K562 (cell line): ENCODE data around the gene PRRX1. TPM values are rescaled to one million over a fixed set of nuclear protein-coding genes. Genes with fewer than 3 reads are reported as not detected.

Experiments used
- ATAC-seq: fragments of 200-7000 bp; cut with Tn5 transposase; 3 replicates; pipeline ENCODE4 v1.9.1; 2020; ENCODE audit warnings: moderate library complexity
- BruUV-seq: library from RNA; stranded (reverse); fragments of 400-500 nt; replicated peaks from 2 replicates; lab custom pipeline; 2021; lab: Mats Ljungman, UMichigan
- CTCF ChIA-PET: fragments of 300-600 bp; formaldehyde crosslinking; extraction: SDS; loops from one replicate; lab custom pipeline; 2021; ENCODE audit warnings: low intra/inter-chr PET ratio; lab: Yijun Ruan, JAX
- POLR2A ChIA-PET: fragments of 300-600, 350-650 bp; sonication (Branson Sonifier 250); formaldehyde crosslinking; extraction: SDS; loops from one replicate; lab custom pipeline; 2021; ENCODE audit warnings: antibody characterized with exemption, inconsistent platforms; lab: Yijun Ruan, JAX
- DNase-seq, 4 experiments: peaks; one replicate each; pipeline versions ENCODE4 v3.0.0 to v3.0.0-alpha.2; 2011 to 2018; ENCODE audit warnings: low spot score in 3 of 4, mixed read lengths in 3 of 4; ENCODE audit errors: extremely low read depth in 1 of 4
- FAIRE-seq: peaks from 2 replicates; lab custom pipeline; 2011; peaks lifted over from hg19 to GRCh38; lab: Jason Lieb, UNC
- H2AFZ ChIP-seq: 2 replicates; pipeline ENCODE4 v1.6.0; 2011; ENCODE audit warnings: low read depth, low read length, control low read depth, inconsistent platforms
- H3K27ac ChIP-seq: fragments of 200-600 bp; 3 replicates; pipeline ENCODE4 v1.8.0; 2011; ENCODE audit warnings: low read depth, mild to moderate bottlenecking, control low read depth, inconsistent platforms, low read length, moderate library complexity, mixed read lengths; ENCODE audit errors: extremely low read depth
- H3K27me3 ChIP-seq, 2 experiments: fragments of 300-600 bp in 1 of 2; 2 replicates in 1 of 2; 3 replicates in 1 of 2; pipeline versions ENCODE4 v1.6.0 to v1.8.0; 2011; ENCODE audit warnings: inconsistent platforms in 2 of 2, low read length in 2 of 2, mild to moderate bottlenecking in 1 of 2, mixed read lengths in 1 of 2, moderate library complexity in 1 of 2; ENCODE audit not compliant: control insufficient read depth in 2 of 2, insufficient read depth in 2 of 2
- H3K36me3 ChIP-seq: fragments of 300-600 bp; 3 replicates; pipeline ENCODE4 v1.8.0; 2011; ENCODE audit warnings: mild to moderate bottlenecking, low read length, inconsistent platforms; ENCODE audit not compliant: control insufficient read depth, insufficient read depth
- H3K4me1 ChIP-seq, 2 experiments: fragments of 200-600 bp in 1 of 2; replicated peaks in 1 of 2; 2 replicates in 1 of 2; 3 replicates in 1 of 2; pipeline versions ENCODE4 v1.5.1 to v1.8.0; 2011; ENCODE audit warnings: inconsistent platforms in 2 of 2, low read length in 2 of 2, mild to moderate bottlenecking in 1 of 2, mixed read lengths in 1 of 2, moderate library complexity in 1 of 2; ENCODE audit not compliant: control insufficient read depth in 2 of 2, insufficient read depth in 2 of 2
- H3K4me2 ChIP-seq: 2 replicates; pipeline ENCODE4 v1.6.1; 2011; ENCODE audit warnings: low read length, control low read depth, inconsistent platforms, mixed read lengths; ENCODE audit not compliant: insufficient read depth
- H3K4me3 ChIP-seq: fragments of 200-600 bp; sonication (generic), shearing (Covaris generic); 2 replicates; pipeline ENCODE4 v1.5.1; 2016; ENCODE audit warnings: control low read depth, inconsistent platforms
- H3K79me2 ChIP-seq: fragments of 200-600 bp; 3 replicates; pipeline ENCODE4 v1.8.0; 2011; ENCODE audit warnings: low read length, inconsistent platforms; ENCODE audit not compliant: control insufficient read depth, insufficient read depth
- H3K9ac ChIP-seq, 2 experiments: 2 replicates each; pipeline versions ENCODE4 v1.6.0 to v1.6.1; 2011; ENCODE audit warnings: low read depth in 2 of 2, low read length in 2 of 2, control low read depth in 1 of 2, inconsistent platforms in 1 of 2, mild to moderate bottlenecking in 1 of 2, mixed read lengths in 1 of 2; ENCODE audit not compliant: insufficient read depth in 1 of 2
- H3K9me1 ChIP-seq: one replicate; pipeline ENCODE4 v1.6.0; 2011; ENCODE audit warnings: inconsistent platforms, mild to moderate bottlenecking, low read length, moderate library complexity; ENCODE audit not compliant: control insufficient read depth, insufficient read depth
- H3K9me3 ChIP-seq: replicated peaks from 2 replicates; pipeline ENCODE4 v1.5.1; 2011; ENCODE audit warnings: low read depth, low read length, inconsistent platforms; ENCODE audit not compliant: control insufficient read depth, insufficient read depth
- H4K20me1 ChIP-seq: replicated peaks from 2 replicates; pipeline ENCODE4 v1.6.1; 2011; ENCODE audit warnings: low read length, inconsistent platforms, mixed read lengths; ENCODE audit not compliant: control insufficient read depth, insufficient read depth
- CEBPB ChIP-seq: fragments of 450-650 bp; IDR thresholded peaks from 2 replicates; pipeline ENCODE4 v1.6.1; 2016; ENCODE audit warnings: missing genetic modification characterization, missing compliant biosample characterization
- TFAM ChIP-seq: fragments of 250-450 bp; sonication (Bioruptor Pico); conservative IDR thresholded peaks from 2 replicates; pipeline ENCODE4 v1.5.0; 2021; ENCODE audit warnings: mild to moderate bottlenecking, moderate library complexity
- WGBS: fragments of 100-300 bp; shearing (Covaris generic); methylation state at CpG from one replicate; pipeline ENCODE4 v1.1.6; 2016; ENCODE audit warnings: low coverage, mixed read lengths; ENCODE audit not compliant: insufficient coverage; ENCODE audit errors: missing lambda C conversion rate; 5-methylcytosine and 5-hydroxymethylcytosine counted together
- in situ Hi-C: fragments of 300-500 bp; cut with MboI; formaldehyde crosslinking; loops from 4 replicates; pipeline ENCODE4 v1.15.0; 2018; ENCODE audit warnings: inconsistent platforms, mixed read lengths
- intact Hi-C: fragments of 100-400 bp; cut with micrococcal nuclease; formaldehyde crosslinking; loops from 2 replicates; pipeline ENCODE4 v1.14.2; 2022
- polyA plus RNA-seq, 8 experiments: library from polyadenylated mRNA; depleted of rRNA in 4 of 8; stranded (reverse) in 5 of 8; unstranded in 3 of 8; fragments of >200 nt; fragmentation: Nextera tagmentation in 2 of 8; fragmentation: Illumina TruSeq in 1 of 8; extraction: Ambion mirVana in 2 of 8; extraction: Trizol in 1 of 8; gene quantifications; 2 replicates each; pipeline versions ENCODE4 v1.2.1 to v1.2.3, GENCODE V29; 2011 to 2014; ENCODE audit warnings: inconsistent platforms in 1 of 8, missing spikeins in 1 of 8
- total RNA-seq, 7 experiments: library from RNA; depleted of rRNA in 6 of 7; stranded (reverse); fragments of >200 nt in 6 of 7; fragmentation: Illumina TruSeq in 2 of 7; extraction: Trizol in 2 of 7; gene quantifications; 2 replicates each; pipeline versions ENCODE4 v1.2.1 to v1.2.3, GENCODE V29; 2011 to 2021; ENCODE audit warnings: low replicate concordance in 1 of 7
- TF ChIP-seq, protein P1 (sequence below): fragments of 250-450 bp; sonication (Bioruptor Pico); IDR thresholded peaks from 2 replicates; pipeline ENCODE4 v1.8.0; 2021; ENCODE audit warnings: moderate library complexity, mild to moderate bottlenecking, inconsistent platforms

The PRRX1 gene
- total and polyA plus RNA-seq, 9 of the 15 experiments (the other 6 are each of a cell fraction or from before 2014, with no cell fraction given) = not detected

DNA sequence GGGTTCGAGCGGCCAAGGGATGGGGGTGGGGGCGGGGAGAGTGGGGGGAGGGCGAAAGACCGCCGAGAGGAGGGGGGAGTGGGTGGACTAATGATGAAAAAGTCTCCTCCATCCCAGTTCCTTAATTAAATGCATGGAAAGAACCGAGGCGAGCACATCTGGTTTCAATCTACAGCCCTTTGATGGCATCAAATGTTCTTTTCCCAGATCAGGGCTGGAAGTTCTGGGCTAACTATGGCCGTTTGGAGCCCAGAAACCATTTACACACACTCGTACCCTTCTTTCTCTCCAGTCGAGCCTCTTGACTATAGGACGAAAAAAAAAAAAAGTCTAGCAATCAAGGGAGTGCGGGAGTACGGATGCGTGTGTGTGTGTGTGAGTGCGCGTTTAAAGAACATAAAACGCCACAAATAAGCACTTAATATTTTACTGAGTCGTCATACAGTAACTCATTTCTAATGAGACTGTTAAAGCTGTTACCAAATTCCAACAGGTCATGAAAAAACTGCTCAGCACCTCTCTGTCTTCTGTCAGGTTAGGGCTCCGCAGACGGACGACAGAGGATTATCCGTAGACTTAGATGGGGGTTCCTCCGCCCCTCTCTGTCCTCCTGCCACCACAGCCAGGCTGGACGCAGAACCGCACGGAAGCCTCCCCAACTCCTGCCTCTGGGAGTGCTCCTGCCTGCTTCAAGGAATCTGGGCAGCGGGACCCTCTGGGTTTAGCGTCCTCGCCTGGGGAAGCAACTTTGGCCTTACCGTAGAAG, 2.1 kb upstream of the PRRX1 start:
- Histone ChIP-seq H3K36me3 (no peaks in the 10 kb centered on the region), H3K27ac (no peak overlapping the region), H4K20me1 (no peaks in the 10 kb centered on the region), H3K27me3 (peaks cover 39 to 60% of the 10 kb centered on the region in 2 experiments; a peak in 4 of 5 replicates), H3K9me3 (no peaks in the 10 kb centered on the region), H3K9me1 (no peaks in the 10 kb centered on the region), H3K4me3 (no peak overlapping the region), H2AFZ (no peak overlapping the region), H3K9ac (no peak overlapping the region), H3K79me2 (no peaks in the 10 kb centered on the region), H3K4me2 (no peak overlapping the region), H3K4me1 (peaks cover 0 to 10% of the 10 kb centered on the region in 2 experiments; a peak in 2 of 5 replicates)
- BruUV-seq = no TSS peak
- ChIA-PET POLR2A (no interaction called here), CTCF (no interaction called here)
- no peak for FAIRE-seq
- in situ Hi-C loops = no loop called here
- no peak for DNase-seq
- intact Hi-C loops = no loop called here
- ATAC-seq = no peak
- WGBS = 8% methylated on average over 26 of the region's 31 CpGs
- TF ChIP-seq, protein P1, sequence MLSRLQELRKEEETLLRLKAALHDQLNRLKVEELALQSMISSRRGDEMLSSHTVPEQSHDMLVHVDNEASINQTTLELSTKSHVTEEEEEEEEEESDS (CRISPR knock-in tag) = no peak
- TF ChIP-seq CEBPB (tag) (no peak), TFAM (CRISPR knock-in tag) (no peak)
